HG03135 (cell line): ENCODE data around the gene OOEP.

Experiments used
- ATAC-seq: cut with Tn5 transposase; IDR thresholded peaks from one replicate; pipeline ENCODE4 v1.9.1; 2021; ENCODE audit warnings: mild to moderate bottlenecking, moderate library complexity; ENCODE audit not compliant: unreplicated experiment

The OOEP gene

GRCh38 chr6:73367761-73368355, 1.8 kb downstream of the OOEP start:
- no peak for ATAC-seq

GRCh38 chr6:73364549-73364948, 5.1 kb downstream of the OOEP start:
- no peak for ATAC-seq

DNA sequence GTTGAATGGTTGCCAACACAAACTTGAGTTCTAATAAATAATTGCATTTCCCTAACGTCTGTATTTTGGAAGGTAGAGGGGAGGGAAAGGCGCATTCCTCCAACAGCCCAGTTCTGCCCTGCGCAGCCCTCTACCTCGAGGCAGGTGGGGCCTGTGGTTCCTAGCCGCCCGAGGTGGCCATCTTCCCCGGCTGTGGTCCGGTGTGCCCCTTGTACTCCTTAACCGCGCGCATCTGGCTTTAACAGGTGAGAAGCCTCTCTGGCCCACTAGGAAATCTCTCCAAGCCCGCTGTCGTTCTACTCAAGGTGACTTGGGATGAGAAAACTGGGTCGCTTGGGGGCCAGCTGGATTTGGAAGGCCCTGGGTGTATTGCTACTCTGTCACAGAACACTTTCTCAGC, 5.6 kb downstream of the OOEP start:
- ATAC-seq: no peak

DNA sequence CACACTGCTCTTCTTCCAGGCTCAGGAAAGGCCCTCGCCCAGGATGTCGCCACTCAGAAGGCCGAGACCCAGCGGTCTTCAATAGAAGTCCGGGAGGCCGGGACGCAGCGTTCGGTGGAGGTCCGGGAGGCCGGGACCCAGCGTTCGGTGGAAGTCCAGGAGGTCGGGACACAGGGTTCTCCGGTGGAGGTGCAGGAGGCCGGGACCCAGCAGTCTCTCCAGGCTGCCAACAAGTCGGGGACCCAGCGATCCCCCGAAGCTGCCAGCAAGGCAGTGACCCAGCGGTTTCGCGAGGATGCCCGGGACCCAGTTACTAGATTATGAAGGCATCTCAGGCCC, 6.2 kb downstream of the OOEP start:
- ATAC-seq: no peak

DNA sequence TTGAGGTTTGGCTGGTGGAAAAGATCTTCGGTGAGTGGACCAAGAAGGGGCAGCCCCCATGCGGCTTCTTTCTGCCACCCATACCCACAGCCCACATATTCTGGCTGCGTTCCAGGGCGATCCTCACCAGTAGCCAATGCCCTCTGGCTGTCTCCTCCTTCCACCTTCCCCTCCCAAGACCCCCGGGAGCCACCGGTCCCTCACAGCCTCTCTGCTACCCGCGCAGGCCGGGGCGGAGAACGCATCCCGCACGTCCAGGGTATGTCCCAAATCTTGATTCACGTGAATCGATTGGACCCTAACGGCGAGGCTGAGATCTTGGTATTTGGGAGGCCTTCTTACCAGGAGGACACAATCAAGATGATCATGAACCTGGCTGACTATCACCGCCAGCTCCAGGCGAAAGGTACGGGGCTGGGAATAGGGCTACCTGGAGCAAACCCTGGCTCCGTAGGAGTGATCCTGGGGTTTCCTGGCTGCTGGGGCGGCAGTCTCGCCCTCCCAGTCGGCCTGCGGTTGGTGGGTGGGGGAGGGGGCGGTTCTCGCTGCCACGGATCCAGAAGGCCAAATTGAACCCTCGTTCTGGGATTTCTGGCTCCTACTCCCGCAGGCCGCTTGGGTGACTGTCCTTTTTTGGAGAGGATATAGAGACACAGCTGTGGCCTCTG, 6.7 kb downstream of the OOEP start:
- ATAC-seq: no peak

DNA sequence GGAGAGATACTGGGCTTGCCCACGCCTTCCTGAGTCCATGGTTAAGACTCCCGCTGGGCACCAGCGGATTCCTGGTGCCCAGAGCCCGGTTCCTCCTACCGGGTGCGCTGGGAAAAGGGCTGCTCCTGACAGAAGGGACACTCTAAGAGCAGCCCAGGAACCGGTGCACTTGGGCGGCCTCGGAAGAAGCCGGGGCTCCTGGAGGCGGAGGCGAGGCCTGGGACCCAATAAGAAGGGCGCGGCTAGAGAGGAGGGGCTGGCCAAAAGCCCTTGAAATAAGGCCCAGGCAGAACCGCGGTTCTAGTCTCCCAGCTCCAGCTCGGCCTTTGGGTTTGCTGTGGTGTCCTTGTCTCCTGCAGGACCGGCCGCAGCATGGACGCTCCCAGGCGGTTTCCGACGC, 7.3 kb downstream of the OOEP start, which contains the start of gene KHDC3L:
KHDC3L (plus strand) TSS at position 301 of the 400 bp plus-strand sequence; CDS start at position 373, 72 bp downstream.
- no peak for ATAC-seq

- no peak for ATAC-seq
Measured at GRCh38 chr6:73353636-73354593, 15.8 kb downstream of the OOEP start, which contains the start of gene DPPA5. Gene DPPA5 (minus strand): TSS chr6:73354276. CDS start chr6:73354225, 51 bp downstream.

GRCh38 chr6:73349311-73349710, 20.4 kb downstream of the OOEP start:
- no peak for ATAC-seq

DNA sequence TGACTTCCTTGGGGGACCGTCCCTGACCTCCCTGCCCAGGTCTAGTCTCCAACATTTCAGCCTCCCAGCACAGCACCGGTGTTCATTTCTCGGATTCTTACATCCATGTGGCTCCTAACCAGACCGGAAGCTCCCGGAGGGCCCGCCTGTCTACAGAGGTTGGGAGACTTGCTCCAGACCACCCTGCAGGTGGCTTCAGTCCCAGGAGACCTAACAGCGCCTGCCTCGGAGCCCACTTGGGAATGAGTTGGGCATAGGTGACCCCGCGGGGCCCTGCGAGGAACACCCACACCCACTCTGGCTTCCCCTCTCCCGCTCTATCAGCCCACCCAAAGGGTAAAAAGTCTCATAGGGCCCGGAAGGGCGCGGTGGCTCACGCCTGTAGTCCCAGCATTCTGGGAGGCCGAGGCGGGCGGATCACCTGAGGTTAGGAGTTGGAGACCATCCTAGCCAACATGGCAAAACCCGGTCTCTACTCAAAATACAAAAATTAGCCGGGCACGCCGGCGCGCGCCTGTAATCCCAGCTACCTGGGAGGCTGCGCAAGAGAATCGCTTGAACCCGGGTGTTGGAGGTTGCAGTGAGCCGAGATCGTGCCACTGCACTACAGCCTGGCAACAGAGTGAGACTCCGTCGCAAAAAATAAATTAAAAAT, 21.0 kb downstream of the OOEP start:
- no peak for ATAC-seq

DNA sequence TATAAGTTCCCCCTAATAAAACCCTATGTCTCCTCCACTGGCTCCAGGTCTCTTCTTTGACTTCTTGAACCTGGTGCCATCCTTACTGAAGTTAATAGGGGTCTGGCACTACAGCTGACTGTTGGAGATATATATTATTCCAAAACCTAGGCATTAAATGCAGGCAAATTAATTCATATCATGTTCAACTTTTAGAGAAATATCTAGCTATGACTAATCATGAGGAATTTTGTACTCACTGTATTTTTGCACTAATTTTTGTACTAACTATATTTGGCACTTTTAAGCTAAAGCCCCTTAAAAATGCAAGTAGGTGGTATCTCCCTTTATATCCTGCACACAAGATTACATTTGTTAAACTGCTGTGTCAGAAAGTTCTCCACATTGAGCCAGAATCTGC, 26.5 kb downstream of the OOEP start:
- ATAC-seq: no peak

- ATAC-seq: no peak
Measured at GRCh38 chr6:73342174-73342573, 27.5 kb downstream of the OOEP start.

- ATAC-seq: no peak
Measured at GRCh38 chr6:73341335-73341734, 28.4 kb downstream of the OOEP start.

DNA sequence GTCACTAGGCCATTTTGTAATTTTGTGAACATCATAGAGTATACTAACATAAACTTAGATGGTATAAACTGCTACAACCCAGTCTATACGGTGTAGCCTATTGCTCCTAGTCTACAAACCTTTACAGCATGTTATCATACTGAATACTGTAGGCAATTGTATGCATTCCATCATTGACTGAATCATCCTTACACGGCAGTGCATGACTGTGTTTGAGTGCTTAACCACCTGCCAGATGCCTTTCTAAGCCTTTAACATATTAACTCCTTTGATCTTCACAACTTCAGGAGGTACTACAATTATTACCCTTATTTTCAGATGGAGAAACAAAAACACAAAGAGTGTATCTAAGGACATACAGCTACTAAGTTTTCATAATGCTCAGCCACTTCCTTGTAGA, 29.6 kb downstream of the OOEP start:
- no peak for ATAC-seq

- no peak for ATAC-seq
Measured at GRCh38 chr6:73339340-73339739, 30.4 kb downstream of the OOEP start.

GRCh38 chr6:73329201-73329600, 40.5 kb downstream of the OOEP start:
- ATAC-seq: no peak

- no peak for ATAC-seq
Measured at GRCh38 chr6:73328790-73329189, 40.9 kb downstream of the OOEP start.

GRCh38 chr6:73325656-73326055, 44.0 kb downstream of the OOEP start:
- ATAC-seq: no peak

DNA sequence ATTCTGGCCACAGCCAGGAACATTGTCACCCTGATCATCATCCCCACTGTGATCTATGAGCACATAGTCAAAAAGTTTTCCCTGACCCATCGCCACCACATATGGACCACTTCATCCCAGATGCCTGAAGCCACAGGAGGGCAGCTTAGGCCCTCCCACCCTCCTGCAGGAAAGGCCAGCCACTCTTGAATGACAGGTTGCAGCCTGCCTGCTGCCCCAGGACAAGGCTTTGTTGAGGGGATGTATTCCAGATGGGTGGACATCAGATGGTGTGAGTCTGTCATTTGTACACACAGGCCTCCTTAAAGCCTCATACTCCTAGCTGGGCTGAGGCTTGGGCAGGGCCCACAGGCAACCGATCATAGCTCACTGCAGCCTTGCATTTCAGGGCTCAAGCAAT, 46.4 kb downstream of the OOEP start:
- ATAC-seq: no peak
